Hematopoietic multipotent progenitor cell treated with erythropoietin and hydrocortisone succinate and interleukin-3 and kit ligand, for 17 days (in vitro differentiated cells): ENCODE data around the gene ARHGAP8.
"Not testable (repeated sequence)": the region's sequence is repeated elsewhere in the genome, so short reads cannot be mapped to it uniquely, and the experiment has no call there.

Experiments
- DNase-seq: peaks from one replicate; pipeline ENCODE4 v3.0.0-alpha.2; 2015; ENCODE audit warnings: low spot score

The ARHGAP8 gene

DNA sequence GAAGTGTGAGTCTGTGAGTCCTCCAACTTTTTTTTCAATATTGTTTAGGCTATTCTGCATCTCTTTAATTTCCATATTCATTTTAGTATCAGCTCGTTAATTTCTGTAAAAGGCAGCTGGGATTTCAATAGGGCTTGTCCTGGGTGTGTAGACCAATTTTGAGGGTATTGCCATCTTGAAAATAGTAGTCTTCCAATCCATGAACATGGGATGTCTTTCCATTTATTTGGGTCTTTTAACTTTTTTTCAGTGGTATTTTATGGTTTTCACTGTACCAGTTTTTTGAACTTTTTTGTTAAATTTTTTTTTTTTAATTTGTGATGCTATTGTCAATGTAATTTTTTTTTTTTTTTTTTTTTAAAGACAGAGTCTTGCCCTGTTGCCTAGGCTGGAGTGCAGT, 79.5 kb downstream of the ARHGAP8 start:
- no peak for DNase-seq

DNA sequence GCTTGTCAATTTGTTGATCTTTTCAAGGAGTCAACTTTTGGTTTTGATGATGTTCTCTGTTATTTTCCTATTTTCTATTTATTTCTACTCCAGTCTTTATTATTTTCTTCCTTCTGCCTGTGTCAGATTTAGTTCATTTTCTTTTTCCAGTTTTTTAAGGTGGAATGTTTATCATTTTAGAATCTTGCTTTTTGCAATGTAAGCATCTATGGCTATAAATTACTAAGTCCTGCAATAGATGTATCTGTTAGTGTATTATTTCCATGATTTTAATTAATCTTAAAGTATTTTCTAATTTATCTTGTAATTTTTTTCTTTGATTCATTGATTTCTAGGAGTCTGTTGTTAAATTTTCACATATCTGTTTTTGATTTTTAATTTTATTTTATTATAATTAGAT, 81.7 kb downstream of the ARHGAP8 start:
- DNase-seq, result no peak

DNA sequence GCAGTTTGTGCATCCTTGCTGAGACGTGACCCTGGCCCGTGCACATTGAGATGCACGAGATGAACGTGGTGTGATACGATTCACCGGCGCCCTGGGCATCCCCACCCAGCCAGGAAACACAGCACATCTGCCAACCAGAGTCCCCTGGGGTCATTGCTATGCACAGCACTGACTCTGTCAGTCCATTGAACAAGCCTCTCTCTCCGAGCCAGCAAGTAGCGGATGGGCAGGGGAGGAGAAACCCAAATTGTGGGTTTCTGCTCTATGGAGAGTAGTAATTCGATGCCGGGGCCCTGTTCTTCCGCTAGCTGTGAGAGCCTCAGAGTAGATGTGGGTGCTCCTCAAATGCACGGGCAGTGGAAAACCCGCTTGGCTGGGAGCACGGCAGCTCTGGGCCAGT, 85.1 kb downstream of the ARHGAP8 start:
- no peak for DNase-seq

DNA sequence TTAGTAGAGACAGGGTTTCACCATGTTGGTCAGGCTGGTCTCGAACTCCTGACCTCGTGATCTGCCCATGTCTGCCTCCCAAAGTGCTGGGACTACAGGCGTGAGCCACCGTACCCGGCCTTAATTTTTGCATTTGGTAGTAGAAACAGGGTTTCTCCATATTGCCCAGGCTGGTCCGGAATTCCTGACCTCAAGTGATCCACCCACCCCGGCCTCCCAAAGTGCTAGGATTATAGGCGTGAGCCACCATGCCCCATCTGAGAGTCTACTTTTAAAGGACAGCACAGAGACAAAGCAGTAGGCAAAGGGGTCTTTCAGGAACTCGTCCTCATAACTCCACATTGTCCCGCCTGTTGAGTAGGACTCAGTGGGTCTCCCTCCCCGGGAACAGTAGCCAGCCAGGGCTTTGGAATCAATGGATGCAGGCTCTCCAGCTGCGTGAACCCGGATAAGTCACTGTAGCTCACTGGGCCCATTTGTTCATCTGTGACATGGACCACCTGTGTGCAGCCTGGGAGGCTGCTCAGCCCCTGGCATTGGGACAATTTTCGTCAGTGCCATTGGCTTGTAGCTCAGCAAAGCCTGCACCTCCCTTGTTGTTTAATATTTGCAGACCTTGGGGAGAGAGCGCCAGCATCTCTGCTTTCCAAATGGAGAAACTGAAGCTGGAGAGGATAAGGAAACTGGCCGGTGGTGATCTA, 86.1 kb downstream of the ARHGAP8 start:
- no peak for DNase-seq

DNA sequence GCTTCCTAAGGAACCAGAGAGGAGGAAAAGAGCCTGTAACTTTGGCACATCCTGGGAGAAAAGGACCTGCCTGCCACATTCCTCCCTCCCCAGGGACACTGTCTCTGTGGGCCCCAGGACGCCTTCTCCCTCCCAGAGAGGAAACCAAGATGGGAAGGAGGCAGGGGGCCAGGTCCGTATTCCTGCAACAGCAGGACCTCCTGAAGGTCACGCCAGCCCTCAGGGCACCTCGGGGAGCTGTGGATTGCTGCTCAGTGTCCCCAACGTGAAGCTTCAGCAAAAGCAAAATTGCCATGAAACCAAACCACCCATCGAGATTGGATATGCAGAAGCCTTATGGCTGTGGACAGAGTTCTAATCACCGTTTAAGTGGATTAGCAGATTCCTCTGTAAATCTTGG, 86.7 kb downstream of the ARHGAP8 start:
- DNase-seq, result no peak

DNA sequence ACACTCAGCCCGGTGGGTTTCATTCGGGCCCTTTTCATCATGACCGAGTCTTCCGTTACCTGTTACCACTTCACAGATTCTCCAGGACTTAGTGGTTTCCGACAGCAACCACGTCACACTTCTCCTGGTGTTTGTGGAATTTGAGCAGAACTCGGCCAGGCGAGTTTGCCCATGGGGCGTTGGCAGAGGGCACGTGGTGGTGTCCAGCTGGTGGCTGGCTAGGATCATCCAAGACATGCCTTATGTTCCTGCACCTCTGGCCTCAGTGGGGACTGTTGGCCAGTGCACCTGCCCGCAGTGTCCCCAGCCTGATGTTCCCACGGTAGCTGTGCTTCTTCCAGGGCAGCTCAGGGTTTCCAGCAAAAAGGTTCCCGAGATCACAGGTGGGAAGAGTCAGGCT, 87.3 kb downstream of the ARHGAP8 start:
- DNase-seq, result no peak

DNA sequence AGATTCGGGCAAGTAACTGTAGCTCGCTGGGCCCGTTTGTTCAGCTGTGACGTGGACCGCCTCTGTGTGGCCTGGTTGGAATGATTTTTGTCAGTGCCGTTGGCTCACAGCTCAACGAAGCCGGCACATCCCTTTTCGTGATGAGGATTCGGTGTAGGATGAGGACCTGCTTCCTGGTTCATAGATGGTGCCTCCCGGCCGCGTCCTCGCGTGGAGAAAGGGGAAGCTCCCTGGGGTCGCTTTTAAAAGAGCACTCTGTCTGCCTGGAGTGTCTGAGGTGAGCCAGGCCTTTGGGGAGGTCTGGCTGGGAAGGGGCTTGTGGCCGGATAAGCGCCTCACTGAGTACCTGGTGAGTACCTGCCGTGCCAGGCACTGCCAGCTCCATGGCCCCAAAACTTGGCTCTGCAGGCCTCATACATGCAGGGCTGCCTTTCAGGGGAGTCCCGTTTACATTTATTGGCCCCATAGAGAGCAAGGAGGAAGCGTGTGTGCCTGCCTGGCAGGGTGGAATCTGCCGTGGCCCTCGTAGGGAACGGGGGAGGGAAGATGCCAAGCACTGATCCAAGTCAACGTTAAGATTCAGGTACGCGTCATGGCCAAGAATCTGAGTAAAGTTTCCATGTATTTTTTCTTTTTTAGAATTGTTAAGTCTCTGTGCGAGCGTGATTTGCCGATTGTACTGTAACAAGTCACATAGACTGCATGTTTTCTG, 88.4 kb downstream of the ARHGAP8 start:
- DNase-seq, result no peak

DNA sequence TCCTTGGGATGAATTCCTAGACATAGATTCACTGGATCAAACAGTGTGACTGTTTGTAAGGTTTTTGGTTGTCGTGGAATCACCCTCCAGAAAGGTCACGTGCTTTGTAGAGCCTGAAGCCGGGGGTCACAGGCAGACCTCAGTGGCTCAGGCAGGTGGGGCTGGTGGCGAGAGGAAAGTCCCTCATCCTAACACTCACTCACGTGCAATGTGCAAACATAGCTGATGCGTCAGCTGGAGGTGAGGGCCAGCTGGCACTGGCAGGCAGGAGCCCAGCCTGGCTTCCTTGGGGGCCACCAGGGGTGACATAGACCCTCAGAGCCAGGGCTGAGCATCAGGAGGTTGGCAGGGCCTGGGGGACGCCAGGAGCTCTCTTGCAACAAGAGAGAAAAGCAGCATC, 90.0 kb downstream of the ARHGAP8 start:
- no peak for DNase-seq

DNA sequence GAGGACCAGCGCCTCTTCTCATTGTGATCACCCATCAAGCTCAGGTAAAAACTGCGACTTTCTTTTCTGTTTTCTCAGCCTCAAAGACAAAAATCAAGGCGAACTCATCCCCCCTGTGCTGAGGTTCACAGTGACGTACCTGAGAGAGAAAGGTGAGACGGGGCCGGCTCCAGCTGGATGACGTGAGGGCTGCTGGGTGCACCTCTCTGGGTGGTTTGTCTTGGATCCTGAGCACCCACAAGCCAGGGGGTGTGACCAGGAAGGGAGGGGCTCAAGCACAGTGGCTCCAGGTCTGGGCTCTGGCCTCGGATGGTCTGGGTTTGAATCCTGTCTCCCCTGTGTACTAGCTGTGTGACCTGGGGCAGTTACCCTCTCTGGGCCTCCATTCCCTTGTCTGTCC, 92.8 kb downstream of the ARHGAP8 start:
- DNase-seq, result no peak

DNA sequence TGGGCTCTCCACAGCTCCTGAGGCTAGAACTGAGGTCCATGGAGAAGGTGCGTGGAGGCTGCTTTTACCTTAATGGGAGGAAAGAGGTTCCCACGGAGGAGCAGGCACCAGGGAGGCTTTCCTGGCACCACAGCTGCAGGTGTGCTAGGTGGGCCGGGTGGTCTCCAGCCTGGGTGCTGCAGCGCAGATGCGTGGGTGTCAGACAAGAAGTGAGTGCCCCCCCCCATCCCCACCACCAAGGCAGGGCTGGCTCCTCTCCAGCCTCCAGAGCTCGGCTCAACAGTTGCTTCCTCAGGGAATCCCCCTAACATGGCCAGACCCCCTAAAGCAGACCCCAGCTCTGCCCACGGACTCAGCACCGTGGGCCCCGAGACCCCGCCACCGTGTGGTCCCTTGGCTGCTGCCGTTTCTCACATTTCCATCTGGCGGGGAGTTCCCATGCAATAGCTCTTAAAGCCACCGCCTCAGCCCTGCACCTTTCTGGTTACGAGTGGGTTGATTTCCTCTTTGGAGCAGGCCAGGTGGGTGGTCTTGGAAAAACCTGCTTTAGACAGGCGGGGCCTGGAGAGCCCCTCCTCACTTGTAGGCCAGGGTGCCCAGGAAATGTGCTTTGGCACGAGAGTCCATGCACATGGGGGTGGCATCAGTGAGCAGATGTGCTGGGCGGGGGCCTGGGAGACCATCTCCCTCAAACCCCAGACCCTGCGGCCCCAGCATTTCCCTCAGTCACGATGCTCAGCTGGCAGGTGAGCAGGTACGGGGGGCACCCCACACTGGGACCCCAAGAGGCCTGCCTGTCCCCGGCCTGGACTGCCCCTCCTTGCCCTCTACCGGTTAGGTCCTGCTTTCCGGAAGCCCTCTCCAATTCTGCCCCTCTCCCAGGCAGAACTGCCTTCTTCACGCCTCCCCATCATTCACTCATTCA, 93.7 kb downstream of the ARHGAP8 start:
- no peak for DNase-seq

DNA sequence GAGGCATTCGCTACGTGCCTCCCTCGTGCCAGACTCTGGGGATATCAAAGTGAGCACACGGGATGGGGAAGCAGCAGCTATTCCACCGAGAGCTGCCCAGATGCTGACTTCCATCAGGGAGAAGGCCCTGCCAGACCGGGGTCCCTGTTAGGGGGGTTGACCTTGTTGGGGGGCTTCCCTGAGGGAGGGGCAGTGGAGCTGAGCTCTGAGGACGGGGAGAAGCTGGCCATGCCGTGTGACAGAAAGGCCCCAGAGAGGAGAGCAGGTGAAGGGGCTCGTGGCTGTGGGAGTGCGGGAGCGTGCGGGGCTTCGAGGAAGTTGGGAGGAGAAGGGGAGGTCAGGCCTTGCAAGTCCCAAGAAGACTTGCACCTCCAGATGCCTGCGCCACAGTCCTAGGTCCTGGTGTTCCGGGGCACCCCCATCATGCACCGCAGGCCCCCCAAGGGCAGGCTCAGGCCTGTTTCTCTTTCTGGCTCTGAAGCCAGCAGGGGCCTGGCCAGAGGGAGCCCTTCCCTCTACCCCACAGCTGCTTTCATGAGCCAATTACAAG, 94.4 kb downstream of the ARHGAP8 start:
- DNase-seq, result no peak

DNA sequence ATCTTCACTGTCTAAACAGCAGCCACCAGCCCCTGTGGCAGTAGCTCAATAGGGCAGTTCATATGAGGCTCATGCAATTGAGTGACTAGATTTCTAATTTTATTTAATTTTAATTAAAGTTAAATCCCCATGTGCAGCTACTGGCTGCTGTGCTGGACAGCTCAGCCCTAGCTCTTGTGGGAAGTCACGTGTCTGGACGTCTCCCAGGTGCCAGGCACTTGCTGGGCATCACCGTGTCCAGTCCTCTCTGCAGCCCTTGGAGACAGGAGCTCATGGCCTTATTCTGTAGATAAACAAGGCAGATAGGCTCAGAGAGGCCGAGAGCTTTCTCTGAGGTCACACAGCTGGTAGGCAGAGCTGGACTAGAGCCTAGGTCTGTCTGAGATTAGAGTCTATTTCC, 95.0 kb downstream of the ARHGAP8 start:
- DNase-seq, result no peak

DNA sequence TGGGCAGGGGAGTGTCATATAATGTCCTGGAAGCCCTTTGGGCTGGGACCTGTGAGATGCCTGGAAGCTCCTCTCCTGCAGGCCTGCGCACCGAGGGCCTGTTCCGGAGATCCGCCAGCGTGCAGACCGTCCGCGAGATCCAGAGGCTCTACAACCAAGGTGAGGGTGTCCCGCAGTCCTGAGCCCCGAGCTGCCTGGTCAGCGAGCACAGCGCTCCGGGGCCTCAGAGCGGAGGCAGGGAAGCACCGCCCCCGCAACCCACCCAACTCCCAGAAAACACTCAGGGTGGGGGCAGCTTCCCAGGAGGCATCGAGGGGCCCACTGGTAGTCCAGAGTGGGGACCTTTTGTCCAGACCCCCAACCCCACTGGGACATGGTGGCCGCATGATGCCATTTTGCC, 95.5 kb downstream of the ARHGAP8 start:
- DNase-seq, result no peak

DNA sequence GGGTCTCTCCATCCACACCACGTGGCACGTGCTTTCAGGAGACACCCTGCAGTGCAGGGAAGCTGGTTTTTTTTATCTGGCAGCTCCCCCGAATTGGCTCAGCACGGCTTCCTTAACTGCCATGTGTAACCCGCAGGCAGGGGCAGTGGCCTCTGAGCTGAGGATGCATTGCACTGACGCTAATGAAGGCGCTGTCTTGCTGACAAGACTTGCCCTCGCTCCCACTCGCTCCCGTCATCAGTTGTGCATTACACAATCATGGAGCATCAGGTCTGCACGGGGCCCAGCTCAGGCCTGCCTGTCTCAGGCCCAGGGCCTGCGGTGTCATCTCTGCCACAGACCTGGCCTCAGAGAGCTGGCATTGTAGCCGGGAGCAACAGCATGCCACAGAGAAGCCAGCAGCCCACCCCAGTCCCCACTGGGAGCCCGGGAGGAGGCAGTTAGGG, 95.9 kb downstream of the ARHGAP8 start:
- no peak for DNase-seq

DNA sequence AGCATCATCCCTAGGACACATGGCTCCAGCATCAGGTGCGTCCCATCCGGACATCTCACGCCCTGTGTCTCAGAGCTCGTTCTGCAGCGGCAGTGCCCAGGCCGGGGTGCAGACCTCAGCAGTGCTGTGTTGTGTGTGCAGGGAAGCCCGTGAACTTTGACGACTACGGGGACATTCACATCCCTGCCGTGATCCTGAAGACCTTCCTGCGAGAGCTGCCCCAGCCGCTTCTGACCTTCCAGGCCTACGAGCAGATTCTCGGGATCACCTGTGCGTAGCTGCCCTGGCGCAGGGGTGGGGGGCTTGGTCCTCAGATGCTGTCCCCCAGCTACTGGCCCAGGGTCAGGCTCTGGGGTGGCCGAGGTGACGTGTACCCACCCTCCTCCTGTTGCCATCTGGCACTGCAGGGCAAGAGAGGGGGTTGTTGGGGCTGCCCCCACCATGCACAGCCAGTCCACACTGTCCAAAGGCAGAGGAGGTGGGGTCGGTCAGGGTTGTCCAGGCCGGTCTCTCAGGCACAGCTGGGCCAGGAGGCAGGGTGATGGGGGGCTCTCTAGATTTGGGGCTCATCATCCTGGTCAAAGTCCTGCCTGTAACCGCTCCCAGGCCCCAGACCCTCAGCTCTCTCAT, 96.5 kb downstream of the ARHGAP8 start:
- no peak for DNase-seq

DNA sequence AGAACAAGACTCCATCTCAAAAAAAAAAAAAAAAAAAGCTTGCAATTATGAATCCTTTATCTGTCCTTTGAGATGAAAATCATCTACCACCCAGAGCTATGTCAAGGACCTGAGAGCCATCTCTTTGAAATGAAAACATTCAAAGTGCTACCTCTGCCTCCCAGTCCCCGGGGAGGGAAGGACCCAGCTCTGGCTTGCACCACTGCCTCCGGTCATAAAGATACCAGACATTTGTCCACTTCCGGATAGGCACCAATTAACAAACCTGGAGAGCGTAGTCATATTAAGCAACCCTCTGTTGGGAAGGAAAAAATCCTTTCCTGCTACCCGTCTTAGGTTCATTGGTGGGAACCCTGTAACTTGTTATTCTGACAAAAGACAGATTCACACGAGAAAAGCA, 98.6 kb downstream of the ARHGAP8 start:
- no peak for DNase-seq

DNA sequence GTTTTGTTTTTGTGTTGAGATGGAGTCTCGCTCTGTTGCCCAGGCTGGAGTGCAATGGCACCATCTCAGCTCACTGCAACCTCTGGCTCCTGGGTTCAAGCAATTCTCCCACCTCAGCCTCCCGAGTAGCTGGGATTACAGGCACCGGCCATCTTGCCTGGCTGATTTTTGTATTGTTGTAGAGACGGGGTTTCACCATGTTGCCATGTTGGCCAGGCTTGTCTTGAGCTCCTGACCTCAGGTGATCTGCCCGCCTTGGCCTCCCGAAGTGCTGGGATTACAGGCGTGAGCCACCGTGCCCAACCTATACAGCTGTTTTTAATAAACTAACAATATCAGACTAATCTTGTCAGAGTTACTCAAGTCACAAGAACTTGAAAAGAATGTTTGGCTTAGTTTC, 102.3 kb downstream of the ARHGAP8 start:
- DNase-seq, result not testable (repeated sequence)

DNA sequence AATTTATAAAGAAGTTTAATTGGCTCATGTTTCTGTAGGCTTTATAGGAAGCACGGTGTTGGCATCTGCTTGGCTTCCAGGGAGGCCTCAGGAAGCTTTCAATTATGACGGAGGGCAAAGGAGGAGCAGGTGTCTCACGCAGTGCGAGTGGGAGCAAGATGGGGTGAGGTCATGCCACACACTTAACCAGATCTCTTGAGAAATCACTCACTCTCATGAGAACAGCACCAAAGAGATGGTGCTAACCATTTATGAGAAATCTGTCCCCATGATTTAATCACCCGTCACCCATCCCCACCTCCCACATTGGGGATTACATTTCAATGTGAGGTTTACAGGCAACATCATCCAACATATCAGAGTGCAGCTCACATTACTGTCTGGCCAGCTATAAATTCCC, 103.5 kb downstream of the ARHGAP8 start:
- no peak for DNase-seq

DNA sequence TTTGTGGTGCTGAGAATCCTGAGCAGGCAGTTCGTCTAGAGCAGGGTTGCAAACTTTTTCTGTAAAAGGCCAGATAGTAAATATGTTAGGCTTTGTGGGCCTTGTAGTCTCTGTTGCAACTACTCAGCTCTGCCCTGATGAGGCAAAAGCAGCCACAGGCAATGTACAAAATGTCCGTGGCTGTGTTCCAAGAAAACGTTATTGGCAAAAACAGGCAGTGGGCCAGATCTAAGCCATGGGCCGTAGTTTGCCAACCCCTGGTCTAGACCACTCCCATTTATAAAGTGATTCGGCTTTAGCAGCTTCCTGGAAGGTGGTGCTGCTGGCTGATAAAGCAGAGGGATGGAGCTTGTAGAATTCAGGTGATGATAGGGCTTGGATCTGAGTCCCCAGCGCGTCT, 106.4 kb downstream of the ARHGAP8 start:
- not testable (repeated sequence) for DNase-seq

DNA sequence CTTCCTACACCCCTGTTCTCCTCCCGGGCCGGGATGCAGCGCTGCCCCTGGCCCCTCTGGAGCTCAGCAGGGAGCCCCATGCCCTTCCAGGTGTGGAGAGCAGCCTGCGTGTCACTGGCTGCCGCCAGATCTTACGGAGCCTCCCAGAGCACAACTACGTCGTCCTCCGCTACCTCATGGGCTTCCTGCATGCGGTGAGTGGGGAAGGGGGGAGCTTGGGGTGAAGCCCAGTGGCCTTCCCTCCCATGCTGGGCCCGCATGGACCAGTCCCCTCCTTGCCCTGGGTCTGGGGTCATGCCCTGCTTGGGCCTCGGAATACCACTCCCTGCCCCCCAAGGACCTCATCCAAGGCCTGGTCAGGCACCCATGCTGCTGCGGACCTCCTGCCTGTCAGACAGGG, 107.3 kb downstream of the ARHGAP8 start:
- DNase-seq, result no peak

DNA sequence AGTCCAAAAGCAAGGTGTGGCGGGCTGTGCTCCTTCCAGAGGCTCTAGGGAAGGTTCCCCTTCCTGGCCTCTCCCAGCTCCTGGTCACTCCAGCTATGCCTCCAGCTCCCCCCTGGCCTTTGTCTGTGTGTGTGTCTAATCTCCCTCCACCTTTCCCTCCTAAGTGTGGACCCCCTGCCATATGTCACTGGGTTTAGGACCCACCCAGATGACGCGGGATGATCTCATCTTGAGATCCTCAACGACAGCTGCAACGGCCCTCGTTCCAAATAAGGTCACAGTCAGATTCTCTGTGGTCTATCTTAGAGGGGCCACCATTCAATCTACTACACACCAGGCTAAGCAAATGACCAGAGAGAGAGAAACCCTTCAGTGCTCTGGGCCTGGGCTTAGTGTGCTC, 107.9 kb downstream of the ARHGAP8 start:
- DNase-seq, result no peak

DNA sequence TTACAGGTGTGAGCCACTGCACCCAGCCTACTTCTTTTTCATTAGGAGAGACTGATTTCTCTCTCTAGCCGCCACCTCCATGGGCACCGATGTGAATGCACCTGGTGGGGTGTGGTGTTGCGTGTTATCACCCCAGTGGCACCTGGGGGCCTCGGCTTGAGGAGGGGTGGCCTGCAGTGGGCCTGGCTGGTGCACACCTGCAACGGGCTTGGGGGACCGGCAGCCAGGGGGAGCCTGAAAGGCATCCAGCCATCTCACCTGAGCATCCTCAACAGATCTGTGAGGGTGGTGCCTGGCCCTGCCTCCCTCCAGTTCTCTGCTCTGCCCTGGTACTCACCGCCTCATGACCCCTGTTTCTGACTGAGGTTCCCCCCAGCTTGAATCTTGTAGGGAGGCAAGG, 108.9 kb downstream of the ARHGAP8 start:
- no peak for DNase-seq
